OCI-LY7 (cell line): Measurements from ENCODE around the gene ULK3. TPM values are rescaled to one million over a fixed set of nuclear protein-coding genes. Genes with fewer than 3 reads are reported as not detected.

Source experiments
- BruUV-seq: library from RNA; stranded (reverse); fragments of 400-500 nt; replicated peaks from 2 replicates; lab custom pipeline; 2021; lab: Mats Ljungman, UMichigan
- CTCF ChIA-PET: fragments of 300-600 bp; sonication (Branson Sonifier 250); formaldehyde crosslinking; loops from one replicate; lab custom pipeline; 2022; ENCODE audit warnings: antibody characterized with exemption; ENCODE audit not compliant: unreplicated experiment; lab: Charles Lee
- POLR2A ChIA-PET: fragments of 300-600 bp; sonication (Branson Sonifier 250); formaldehyde crosslinking; loops from one replicate; lab custom pipeline; 2022; ENCODE audit warnings: antibody characterized with exemption; lab: Charles Lee
- DNase-seq: peaks from one replicate; pipeline ENCODE4 v3.0.0-alpha.2; 2015; ENCODE audit warnings: low spot score
- H2AFZ ChIP-seq: fragments of 200-600 bp; sonication (generic), shearing (Covaris generic); 2 replicates; pipeline ENCODE4 v1.6.1; 2014; ENCODE audit warnings: mild to moderate bottlenecking, antibody characterized with exemption, low read length, moderate library complexity
- H3K27ac ChIP-seq: fragments of 200-600 bp; sonication (generic); 2 replicates; pipeline ENCODE4 v1.5.1; 2014; ENCODE audit warnings: mixed run types, low read depth, mild to moderate bottlenecking, moderate library complexity, low read length, inconsistent platforms; ENCODE audit not compliant: poor library complexity, severe bottlenecking
- H3K36me3 ChIP-seq: fragments of 200-600 bp; sonication (generic); 2 replicates; pipeline ENCODE4 v1.6.1; 2014; ENCODE audit warnings: mild to moderate bottlenecking, antibody characterized with exemption, low read length, moderate library complexity, mixed read lengths; ENCODE audit not compliant: insufficient read depth
- H3K4me1 ChIP-seq: fragments of 200-600 bp; sonication (generic); 2 replicates; pipeline ENCODE4 v1.5.1; 2014; ENCODE audit warnings: mild to moderate bottlenecking, low read length; ENCODE audit not compliant: insufficient read depth, poor library complexity, severe bottlenecking
- H3K4me2 ChIP-seq: fragments of 200-600 bp; sonication (generic); 2 replicates; pipeline ENCODE4 v1.6.1; 2014; ENCODE audit warnings: mild to moderate bottlenecking, low read length
- H3K4me3 ChIP-seq: fragments of 200-600 bp; sonication (generic); 2 replicates; pipeline ENCODE4 v1.5.1; 2014; ENCODE audit warnings: mild to moderate bottlenecking, low read depth, low read length; ENCODE audit not compliant: poor library complexity, severe bottlenecking
- H3K79me2 ChIP-seq: fragments of 200-600 bp; sonication (generic); 2 replicates; pipeline ENCODE4 v1.6.1; 2016; ENCODE audit warnings: low read depth, mild to moderate bottlenecking, low read length, moderate library complexity, mixed read lengths; ENCODE audit not compliant: insufficient read depth
- H3K9me2 ChIP-seq: fragments of 200-600 bp; sonication (generic); 2 replicates; pipeline ENCODE4 v1.6.1; 2016; ENCODE audit warnings: mild to moderate bottlenecking, low read length, mixed read lengths; ENCODE audit not compliant: insufficient read depth
- H3K9me3 ChIP-seq: fragments of 200-600 bp; sonication (generic); 2 replicates; pipeline ENCODE4 v1.6.1; 2014; ENCODE audit warnings: mild to moderate bottlenecking, mixed run types, low read length, mixed read lengths
- H4K20me1 ChIP-seq: fragments of 200-600 bp; sonication (generic); 2 replicates; pipeline ENCODE4 v1.6.1; 2014; ENCODE audit warnings: mild to moderate bottlenecking, antibody characterized with exemption, low read length, moderate library complexity, mixed read lengths; ENCODE audit not compliant: insufficient read depth
- EZH2phosphoT487 ChIP-seq: fragments of 200-600 bp; sonication (generic); IDR thresholded peaks from 2 replicates; pipeline ENCODE4 v1.6.1; 2018; ENCODE audit warnings: low read depth, borderline replicate concordance, mild to moderate bottlenecking, mixed run types, antibody characterized with exemption, low read length, moderate library complexity, mixed read lengths
- intact Hi-C: fragments of 100-400 bp; cut with micrococcal nuclease; formaldehyde crosslinking; loops from one replicate; pipeline ENCODE4 v1.10.0; 2022; ENCODE audit not compliant: unreplicated experiment
- total RNA-seq, 2 experiments: library from RNA; depleted of rRNA in 1 of 2; stranded (reverse); fragments of >200 nt in 1 of 2; shearing (Covaris generic) in 1 of 2; gene quantifications; 2 replicates each; pipeline ENCODE4 v1.2.3, GENCODE V29; 2014 to 2022
- TF ChIP-seq, protein P1 (sequence below): fragments of 200-600 bp; sonication (generic); conservative IDR thresholded peaks from 2 replicates; pipeline ENCODE4 v1.5.1; 2014; ENCODE audit warnings: mild to moderate bottlenecking, antibody characterized with exemption, low read length, moderate library complexity, mixed read lengths

Gene ULK3
- total RNA-seq, 2 experiments from 2014 or later, result 31.7 to 46.4 TPM

DNA sequence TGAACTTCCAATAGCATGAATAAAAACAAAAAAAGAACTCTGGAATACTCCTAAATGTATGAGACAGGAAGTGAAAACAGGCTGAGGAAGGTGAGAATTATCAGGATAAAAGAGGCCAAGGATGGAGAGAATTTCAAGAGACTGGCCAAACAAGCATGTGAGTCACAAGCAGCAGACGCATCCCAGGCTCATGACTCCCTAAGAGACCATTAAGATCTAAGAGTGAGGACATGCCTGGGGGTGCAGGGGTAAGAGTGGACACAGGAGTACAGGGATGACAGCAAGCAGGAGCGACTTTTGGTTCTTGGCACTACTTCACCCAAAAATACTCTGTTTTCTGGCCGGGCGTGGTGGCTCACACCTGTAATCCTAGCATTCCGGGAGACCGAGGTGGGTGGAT is 23.1 kb upstream of the ULK3 start:
- Histone ChIP-seq H3K4me3 (no peak overlapping the region), H3K36me3 (peaks cover 39% of the 10 kb centered on the region), H3K79me2 (peaks cover 52% of the 10 kb centered on the region), H3K9me3 (peaks cover 16% of the 10 kb centered on the region), H3K27ac (no peak overlapping the region), H3K4me2 (no peak overlapping the region), H3K9me2 (no peaks in the 10 kb centered on the region), H4K20me1 (peaks cover 4% of the 10 kb centered on the region), H2AFZ (no peak overlapping the region), H3K4me1 (peaks cover 19% of the 10 kb centered on the region)
- intact Hi-C loops, result no loop called here
- no peak for DNase-seq
- POLR2A ChIA-PET, result interaction anchor here (0.6 kb wide), 1 partner anchor 146 kb away, joined by 4 read pairs; no protein-coding TSS in a partner anchor
- TF ChIP-seq, protein P1, sequence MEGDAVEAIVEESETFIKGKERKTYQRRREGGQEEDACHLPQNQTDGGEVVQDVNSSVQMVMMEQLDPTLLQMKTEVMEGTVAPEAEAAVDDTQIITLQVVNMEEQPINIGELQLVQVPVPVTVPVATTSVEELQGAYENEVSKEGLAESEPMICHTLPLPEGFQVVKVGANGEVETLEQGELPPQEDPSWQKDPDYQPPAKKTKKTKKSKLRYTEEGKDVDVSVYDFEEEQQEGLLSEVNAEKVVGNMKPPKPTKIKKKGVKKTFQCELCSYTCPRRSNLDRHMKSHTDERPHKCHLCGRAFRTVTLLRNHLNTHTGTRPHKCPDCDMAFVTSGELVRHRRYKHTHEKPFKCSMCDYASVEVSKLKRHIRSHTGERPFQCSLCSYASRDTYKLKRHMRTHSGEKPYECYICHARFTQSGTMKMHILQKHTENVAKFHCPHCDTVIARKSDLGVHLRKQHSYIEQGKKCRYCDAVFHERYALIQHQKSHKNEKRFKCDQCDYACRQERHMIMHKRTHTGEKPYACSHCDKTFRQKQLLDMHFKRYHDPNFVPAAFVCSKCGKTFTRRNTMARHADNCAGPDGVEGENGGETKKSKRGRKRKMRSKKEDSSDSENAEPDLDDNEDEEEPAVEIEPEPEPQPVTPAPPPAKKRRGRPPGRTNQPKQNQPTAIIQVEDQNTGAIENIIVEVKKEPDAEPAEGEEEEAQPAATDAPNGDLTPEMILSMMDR, result no peak
- no peak for TF ChIP-seq EZH2phosphoT487
- BruUV-seq, result no TSS peak
- CTCF ChIA-PET, result no interaction called here

- no peak overlapping the region for H2AFZ ChIP-seq
- ChIA-PET CTCF (no interaction called here), POLR2A (interaction anchor here (0.6 kb wide), 1 partner anchor 146 kb away, joined by 4 read pairs; no protein-coding TSS in a partner anchor)
- H3K4me3 ChIP-seq, result no peak overlapping the region
- TF ChIP-seq, protein P1, result no peak
- no peak for TF ChIP-seq EZH2phosphoT487
- H3K9me3 ChIP-seq, result peaks cover 16% of the 10 kb centered on the region
- H3K4me1 ChIP-seq, result peaks cover 11% of the 10 kb centered on the region
- no TSS peak for BruUV-seq
- H3K79me2 ChIP-seq, result peaks cover 46% of the 10 kb centered on the region
- H3K27ac ChIP-seq, result no peak overlapping the region
- H3K9me2 ChIP-seq, result no peaks in the 10 kb centered on the region
- no peak for DNase-seq
- no peaks in the 10 kb centered on the region; the same call in 1 of the 2 replicates for H4K20me1 ChIP-seq
- H3K36me3 ChIP-seq, result peaks cover 36% of the 10 kb centered on the region
- H3K4me2 ChIP-seq, result no peak overlapping the region
- intact Hi-C loops, result no loop called here
Measured at GRCh38 chr15:74865316-74865715, 22.4 kb upstream of the ULK3 start.

GRCh38 chr15:74864296-74864695 is 21.3 kb upstream of the ULK3 start:
- Histone ChIP-seq H3K9me2 (no peaks in the 10 kb centered on the region), H2AFZ (no peak overlapping the region), H3K9me3 (peaks cover 16% of the 10 kb centered on the region), H3K4me1 (peaks cover 8% of the 10 kb centered on the region), H3K79me2 (peaks cover 43% of the 10 kb centered on the region), H3K4me2 (no peak overlapping the region), H3K36me3 (peaks cover 31% of the 10 kb centered on the region), H3K27ac (no peak overlapping the region), H3K4me3 (no peak overlapping the region), H4K20me1 (no peaks in the 10 kb centered on the region)
- intact Hi-C loops, result no loop called here
- TF ChIP-seq, protein P1, result no peak
- TF ChIP-seq EZH2phosphoT487, result no peak
- ChIA-PET CTCF (no interaction called here), POLR2A (no interaction called here)
- no TSS peak for BruUV-seq
- DNase-seq, result no peak
